ENCODE results near the gene CCDC127. TPM values are rescaled to one million over a fixed set of nuclear protein-coding genes. Genes with fewer than 3 reads are reported as not detected.

CCDC127 gene
- total RNA-seq, 1 donor from 2014 or later = 7.0 TPM

- Histone ChIP-seq H3K27me3 (no peaks in the 10 kb centered on the region), H3K36me3 (no peaks in the 10 kb centered on the region), H3K4me1 (no peaks in the 10 kb centered on the region), H3K4me3 (no peak overlapping the region), H4K20me1 (ENCODE audit: low read depth) (no peaks in the 10 kb centered on the region), H3K79me2 (ENCODE audit: low read depth) (no peaks in the 10 kb centered on the region), H3K9me3 (ENCODE audit: low read depth) (no peaks in the 10 kb centered on the region), H3K27ac (no peak overlapping the region), H3K9ac (no peak overlapping the region), H3F3A (ENCODE audit: low read depth) (peaks cover 25% of the 10 kb centered on the region), H3K4me2 (no peak overlapping the region), H2AFZ (replicated peaks) (no peak overlapping the region)
- no peak for DNase-seq (ENCODE audit: low spot score)
- Mint-ChIP-seq H3K9me3 (peaks cover 8% of the 10 kb centered on the region), H3K36me3 (peaks cover 18% of the 10 kb centered on the region), H3K27ac (peak overlapping the region; percentile 76), H3K4me3 (peak overlapping the region; percentile 46), H3K27me3 (ENCODE audit: insufficient read depth, low read depth) (peaks cover 11% of the 10 kb centered on the region), H3K4me1 (peaks cover 17% of the 10 kb centered on the region)
- TF ChIP-seq EZH2 (IDR thresholded peaks at IDR 0.05) = no peak
- TF ChIP-seq CTCF (IDR thresholded peaks at IDR 0.05) = no peak
- no peak for TF ChIP-seq EZH2phosphoT487 (IDR thresholded peaks at IDR 0.05)
These were observed 53.7 kb downstream of the CCDC127 start for GRCh38 chr5:164244-164643.

GRCh38 chr5:163841-164240 is 54.1 kb downstream of the CCDC127 start:
- Histone ChIP-seq H3K27ac (no peak overlapping the region), H4K20me1 (ENCODE audit: low read depth) (no peaks in the 10 kb centered on the region), H3K4me3 (no peak overlapping the region), H3F3A (ENCODE audit: low read depth) (peaks cover 25% of the 10 kb centered on the region), H3K4me1 (no peaks in the 10 kb centered on the region), H2AFZ (replicated peaks) (no peak overlapping the region), H3K9me3 (ENCODE audit: low read depth) (no peaks in the 10 kb centered on the region), H3K36me3 (no peaks in the 10 kb centered on the region), H3K79me2 (ENCODE audit: low read depth) (no peaks in the 10 kb centered on the region), H3K27me3 (no peaks in the 10 kb centered on the region), H3K4me2 (no peak overlapping the region), H3K9ac (no peak overlapping the region)
- H3K27me3 Mint-ChIP-seq (ENCODE audit: insufficient read depth, low read depth) = peaks cover 11% of the 10 kb centered on the region
- H3K27ac Mint-ChIP-seq = peak overlapping the region; percentile 76
- H3K9me3 Mint-ChIP-seq = peaks cover 8% of the 10 kb centered on the region
- H3K36me3 Mint-ChIP-seq = peaks cover 18% of the 10 kb centered on the region
- no peak overlapping the region for H3K4me3 Mint-ChIP-seq
- no peak for TF ChIP-seq EZH2phosphoT487 (IDR thresholded peaks at IDR 0.05)
- no peak for TF ChIP-seq CTCF (IDR thresholded peaks at IDR 0.05)
- TF ChIP-seq EZH2 (IDR thresholded peaks at IDR 0.05) = no peak
- no peak for DNase-seq (ENCODE audit: low spot score)
- H3K4me1 Mint-ChIP-seq = peaks cover 14% of the 10 kb centered on the region

- H3K36me3 Mint-ChIP-seq = peaks cover 20% of the 10 kb centered on the region
- Histone ChIP-seq H3K27me3 (no peaks in the 10 kb centered on the region), H2AFZ (replicated peaks) (no peak overlapping the region), H3K79me2 (ENCODE audit: low read depth) (no peaks in the 10 kb centered on the region), H3K9me3 (ENCODE audit: low read depth) (no peaks in the 10 kb centered on the region), H3K4me1 (no peaks in the 10 kb centered on the region), H3K36me3 (no peaks in the 10 kb centered on the region), H3K4me2 (no peak overlapping the region), H3K27ac (peak overlapping the region; percentile 6), H3F3A (ENCODE audit: low read depth) (peaks cover 25% of the 10 kb centered on the region), H4K20me1 (ENCODE audit: low read depth) (no peaks in the 10 kb centered on the region), H3K4me3 (no peak overlapping the region), H3K9ac (no peak overlapping the region)
- H3K27ac Mint-ChIP-seq = no peak overlapping the region
- DNase-seq (ENCODE audit: low spot score) = no peak
- H3K4me1 Mint-ChIP-seq = peaks cover 10% of the 10 kb centered on the region
- TF ChIP-seq EZH2phosphoT487 (IDR thresholded peaks at IDR 0.05) (no peak), EZH2 (IDR thresholded peaks at IDR 0.05) (no peak), CTCF (IDR thresholded peaks at IDR 0.05) (no peak)
- H3K27me3 Mint-ChIP-seq (ENCODE audit: insufficient read depth, low read depth) = peaks cover 11% of the 10 kb centered on the region
- H3K4me3 Mint-ChIP-seq = no peak overlapping the region
- H3K9me3 Mint-ChIP-seq = peaks cover 8% of the 10 kb centered on the region
These were observed 54.7 kb downstream of the CCDC127 start for GRCh38 chr5:163338-163620.
